K562 treated with DMSO at 1 percent for 48 hours (cell line): Measurements from ENCODE around the gene LRSAM1. TPM values are rescaled to one million over a fixed set of nuclear protein-coding genes. Genes with fewer than 3 reads are reported as not detected.

Experiments used
- total RNA-seq: library from RNA; unstranded; fragments of 300-600 nt; gene quantifications from 2 replicates; pipeline ENCODE4 v1.2.3, GENCODE V29; 2022; ENCODE audit warnings: low replicate concordance; ENCODE audit errors: extremely low read depth

LRSAM1 gene
- not detected in 2 replicates for total RNA-seq

DNA sequence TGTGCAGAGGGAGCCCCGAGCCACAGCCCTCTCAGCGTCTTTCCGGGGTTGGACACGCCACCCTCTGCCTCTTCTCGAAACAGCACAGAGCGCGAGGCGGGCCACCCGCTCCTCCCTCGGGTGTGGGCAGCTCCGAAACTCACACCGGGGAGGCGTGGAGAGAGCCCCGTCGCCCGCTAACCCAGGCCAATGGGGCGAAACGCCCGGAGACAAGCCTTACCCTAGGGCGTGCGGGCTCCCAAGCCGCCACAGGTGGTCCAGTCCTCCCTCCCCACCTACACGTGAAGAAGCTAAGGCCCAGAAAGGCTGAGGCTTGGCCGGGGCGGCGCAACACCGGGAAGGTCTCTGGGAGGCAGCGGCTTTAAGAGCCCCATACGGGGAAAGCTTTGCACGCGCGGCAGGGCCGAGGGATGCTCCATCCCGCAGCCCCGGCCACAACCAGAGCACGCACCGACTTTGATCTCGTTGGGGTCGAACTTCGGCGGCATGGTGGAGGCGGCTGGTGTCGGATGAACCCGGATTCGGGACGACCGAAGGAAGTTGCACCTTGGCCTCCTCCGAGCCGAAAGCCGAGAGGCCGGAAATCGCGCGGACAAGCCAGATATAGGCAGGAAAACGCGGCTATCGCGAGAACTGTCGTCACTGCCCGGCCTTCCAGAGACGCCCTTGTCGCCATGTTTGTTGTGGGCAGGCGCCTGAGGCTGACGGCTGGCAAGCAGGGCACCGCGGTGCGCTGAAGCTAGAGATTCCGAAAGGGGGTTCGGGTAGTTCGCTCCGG, at the start of gene LRSAM1, which contains the start of gene RPL12:
LRSAM1 (plus strand) TSS at position 681 of the 778 bp plus-strand sequence. CDS start 3,018 bp downstream, outside the sequence.
RPL12 (minus strand) TSS at position 577 of the 778 bp plus-strand sequence; CDS start at position 488, 89 bp downstream.

DNA sequence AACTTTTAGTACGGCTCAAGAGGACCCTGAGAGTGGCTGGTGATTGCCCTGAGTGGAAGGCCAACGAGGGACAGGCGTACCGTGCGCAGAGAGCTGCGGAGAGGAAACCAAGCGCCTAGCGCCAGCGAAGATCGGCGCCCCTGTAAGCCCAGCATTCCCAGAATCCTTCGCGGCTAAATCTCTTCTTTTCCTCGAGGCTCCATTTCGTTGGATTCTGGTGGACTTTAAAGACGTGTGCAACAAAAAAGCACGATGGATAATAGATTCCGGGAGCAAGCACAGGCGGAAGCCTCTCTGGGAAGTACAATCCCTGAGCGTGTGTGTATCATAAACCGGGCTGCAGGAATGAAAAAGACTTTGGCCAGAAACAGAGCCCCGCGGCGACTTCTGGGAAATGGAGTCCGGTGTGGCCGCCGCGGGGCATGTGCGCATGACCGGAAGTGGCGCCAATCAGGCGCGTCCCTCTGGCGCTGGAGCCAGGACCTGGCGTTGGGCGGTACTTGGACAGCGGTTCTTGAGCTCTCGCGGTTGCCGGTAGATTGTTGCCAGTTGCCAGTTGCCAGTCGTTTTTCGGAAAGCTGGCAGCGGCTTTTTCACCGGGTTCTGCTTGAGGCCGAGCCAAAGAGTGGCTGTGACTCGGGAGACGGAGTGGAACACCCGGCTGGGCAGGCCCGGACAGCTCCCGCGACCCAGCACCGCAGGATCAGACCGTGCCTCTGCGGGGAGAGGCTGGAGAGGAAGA, 27.2 kb upstream of the LRSAM1 start, which contains the start of gene ZNF79:
ZNF79 (plus strand) TSS at position 449 of the 742 bp plus-strand sequence. CDS start 406 bp downstream, outside the sequence.

Other genes starting within 250 kb of the LRSAM1 start
- gene GARNL3, start 186.7 kb upstream of the LRSAM1 start, total RNA-seq, result not detected in 2 replicates
- not detected in 2 replicates for gene SLC2A8, start 54.3 kb upstream of the LRSAM1 start, total RNA-seq
- gene ZNF79, start 27.1 kb upstream of the LRSAM1 start, total RNA-seq, result not detected in 2 replicates
- 4,508 and 5,013 TPM in 2 replicates for gene RPL12, start 104 bp upstream of the LRSAM1 start, total RNA-seq
- gene STXBP1, start 160.8 kb downstream of the LRSAM1 start, total RNA-seq, result not detected in 2 replicates